ENCODE results near the gene ZNF75A. TPM values are rescaled to one million over a fixed set of nuclear protein-coding genes. Genes with fewer than 3 reads are reported as not detected.

The ZNF75A gene
- total RNA-seq (10 to 100 TPM; 50.9 to 66.3 TPM), polyA plus RNA-seq (ENCODE audit: insufficient read depth, low read depth, low replicate concordance) (29.5 TPM)
- long read RNA-seq, donor 1, transcript ZNF75A-206 (1 exons, 3,989 nt) = major isoform, 8 of 18 reads
- long read RNA-seq, donor 1, partial matches to known transcripts = 7 of 18 reads
- long read RNA-seq, donor 1, other reads (novel, unspliced or antisense) = 0 of 18 reads
- long read RNA-seq, donor 2, transcript ZNF75A-206 (1 exons, 3,989 nt) = major isoform, 6 of 7 reads
- long read RNA-seq, donor 2, partial matches to known transcripts = 0 of 7 reads
- long read RNA-seq, donor 2, other reads (novel, unspliced or antisense) = 0 of 7 reads

DNA sequence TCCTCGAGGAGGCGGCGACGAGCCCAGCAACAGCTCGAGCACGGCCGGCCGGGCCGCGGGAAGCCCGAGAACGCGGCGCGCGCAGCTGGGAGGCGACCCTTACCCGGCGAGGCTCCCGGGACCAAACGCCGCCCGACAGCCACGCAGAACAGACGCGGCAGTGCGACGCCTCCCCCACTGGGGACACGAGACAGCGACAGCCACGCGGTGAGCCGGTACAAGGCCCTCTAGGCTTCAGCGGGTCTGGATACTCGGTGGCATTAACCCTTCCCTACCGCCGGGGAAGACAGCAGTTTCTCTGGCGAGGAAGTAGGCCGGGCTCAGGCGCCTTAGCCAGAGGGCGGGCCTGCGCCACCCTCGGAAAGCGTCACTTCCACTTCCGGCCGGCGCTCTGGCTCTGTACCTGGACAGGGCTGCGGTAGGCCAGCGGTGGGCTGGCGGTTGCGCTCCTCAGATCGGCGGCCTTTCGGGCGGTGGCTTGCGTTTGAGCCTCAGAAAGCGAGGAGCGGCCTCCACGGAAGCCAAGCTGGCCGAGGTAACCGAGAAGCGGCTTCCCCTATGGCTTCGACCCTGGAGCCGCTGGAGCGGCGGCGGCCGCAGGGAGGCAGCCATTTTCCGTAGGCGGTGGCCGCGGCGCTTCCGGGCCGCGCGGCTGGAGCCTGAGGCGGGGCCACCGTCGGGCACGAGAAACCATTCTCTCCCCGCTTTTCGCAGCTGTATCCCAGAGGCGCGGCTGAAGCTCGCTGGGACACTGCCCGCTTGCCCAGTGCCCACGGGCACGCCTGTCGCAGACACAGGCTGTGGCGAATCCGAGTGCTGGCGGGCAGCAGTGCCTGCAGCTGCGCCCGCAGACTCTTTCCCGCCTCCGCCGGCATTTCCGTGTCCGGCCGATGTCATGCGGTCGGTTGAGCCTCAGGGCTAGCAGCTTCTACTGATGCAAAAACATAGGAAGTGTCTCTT is at the start of gene ZNF75A, which contains the start of gene TIGD7:
TSS of gene ZNF75A (plus strand) at position 389 of the 960 bp plus-strand sequence. CDS start 2,932 bp downstream, outside the sequence.
TSS of gene TIGD7 (minus strand) at position 322 of the 960 bp plus-strand sequence. CDS start 4,816 bp downstream, outside the sequence.
- Histone ChIP-seq H3K27me3 (no peaks in the 10 kb centered on the region), H3K9me3 (no peaks in the 10 kb centered on the region), H3K36me3 (ENCODE audit: low read depth, missing control alignments) (no peaks in the 10 kb centered on the region), H3K4me1 (peaks cover 9% of the 10 kb centered on the region), H3K4me3 (peak within 1 kb of the TSS; percentile 74 to 77), H3K27ac (peak within 1 kb of the TSS; percentile 75 to 85)
- TF ChIP-seq, protein P1, sequence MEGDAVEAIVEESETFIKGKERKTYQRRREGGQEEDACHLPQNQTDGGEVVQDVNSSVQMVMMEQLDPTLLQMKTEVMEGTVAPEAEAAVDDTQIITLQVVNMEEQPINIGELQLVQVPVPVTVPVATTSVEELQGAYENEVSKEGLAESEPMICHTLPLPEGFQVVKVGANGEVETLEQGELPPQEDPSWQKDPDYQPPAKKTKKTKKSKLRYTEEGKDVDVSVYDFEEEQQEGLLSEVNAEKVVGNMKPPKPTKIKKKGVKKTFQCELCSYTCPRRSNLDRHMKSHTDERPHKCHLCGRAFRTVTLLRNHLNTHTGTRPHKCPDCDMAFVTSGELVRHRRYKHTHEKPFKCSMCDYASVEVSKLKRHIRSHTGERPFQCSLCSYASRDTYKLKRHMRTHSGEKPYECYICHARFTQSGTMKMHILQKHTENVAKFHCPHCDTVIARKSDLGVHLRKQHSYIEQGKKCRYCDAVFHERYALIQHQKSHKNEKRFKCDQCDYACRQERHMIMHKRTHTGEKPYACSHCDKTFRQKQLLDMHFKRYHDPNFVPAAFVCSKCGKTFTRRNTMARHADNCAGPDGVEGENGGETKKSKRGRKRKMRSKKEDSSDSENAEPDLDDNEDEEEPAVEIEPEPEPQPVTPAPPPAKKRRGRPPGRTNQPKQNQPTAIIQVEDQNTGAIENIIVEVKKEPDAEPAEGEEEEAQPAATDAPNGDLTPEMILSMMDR (IDR thresholded peaks at IDR 0.05) = peak in 1 of 3 experiments; percentile 6
- peak; percentile 26 for TF ChIP-seq POLR2A (IDR thresholded peaks at IDR 0.05)
- peak; percentile 94 for DNase-seq
- WGBS, 2 donors = 0 to 1% methylated on average over 1 to 50 of the region's 103 CpGs
- intact Hi-C loops (cut with DNase I; ENCODE audit: low total_unique reads) = no loop called here

DNA sequence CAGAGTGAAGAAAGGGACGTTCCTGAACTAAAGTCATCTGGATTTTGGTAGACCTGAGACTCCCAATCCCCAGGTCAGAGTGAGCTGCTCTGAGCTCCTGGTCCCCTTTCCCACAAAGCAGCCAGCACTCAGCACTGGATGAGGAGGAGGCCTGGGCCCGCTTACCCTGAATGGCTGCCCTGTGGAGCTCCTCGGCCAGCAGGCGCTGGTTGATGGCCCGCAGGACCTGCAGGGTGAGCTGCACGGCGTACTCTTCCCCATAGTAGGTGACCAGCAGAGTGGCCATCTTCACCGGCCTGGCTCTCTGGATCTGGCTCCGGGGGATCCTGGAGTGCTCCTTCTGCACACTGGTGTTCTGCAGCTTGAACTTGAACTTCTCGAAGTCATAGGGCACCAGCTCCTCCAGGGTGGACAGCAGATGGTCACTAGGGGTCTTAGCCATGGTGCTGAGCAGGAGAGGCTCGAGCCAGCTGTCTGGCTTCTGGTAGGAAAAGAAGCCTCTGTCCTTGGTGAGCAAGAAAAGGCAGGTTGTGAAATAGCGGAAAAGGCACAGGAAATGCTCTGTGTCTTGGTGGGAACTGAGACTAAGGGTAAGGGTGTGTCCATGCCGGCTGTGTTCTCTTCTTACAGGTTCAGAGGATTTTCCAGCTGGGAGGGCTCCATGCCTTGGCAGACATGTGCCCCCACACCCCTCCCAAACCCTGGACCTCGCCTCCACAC is 49.0 kb upstream of the ZNF75A start, which contains the start of gene MEFV:
TSS of gene MEFV (minus strand) at position 488 of the 720 bp plus-strand sequence. CDS start at position 442, 46 bp downstream.
- Histone ChIP-seq H3K9me3 (no peaks in the 10 kb centered on the region), H3K4me1 (no peaks in the 10 kb centered on the region), H3K36me3 (ENCODE audit: low read depth, missing control alignments) (no peaks in the 10 kb centered on the region), H3K27ac (no peak within 1 kb of the TSS), H3K27me3 (no peaks in the 10 kb centered on the region), H3K4me3 (no peak within 1 kb of the TSS)
- WGBS, 2 donors = 78 to 81% methylated on average over 7 to 14 of the region's 14 CpGs
- TF ChIP-seq, protein P1 (IDR thresholded peaks at IDR 0.05) = no peak
- TF ChIP-seq POLR2A (IDR thresholded peaks at IDR 0.05) = no peak
- intact Hi-C loops (cut with DNase I; ENCODE audit: low total_unique reads) = no loop called here
- DNase-seq = no peak

DNA sequence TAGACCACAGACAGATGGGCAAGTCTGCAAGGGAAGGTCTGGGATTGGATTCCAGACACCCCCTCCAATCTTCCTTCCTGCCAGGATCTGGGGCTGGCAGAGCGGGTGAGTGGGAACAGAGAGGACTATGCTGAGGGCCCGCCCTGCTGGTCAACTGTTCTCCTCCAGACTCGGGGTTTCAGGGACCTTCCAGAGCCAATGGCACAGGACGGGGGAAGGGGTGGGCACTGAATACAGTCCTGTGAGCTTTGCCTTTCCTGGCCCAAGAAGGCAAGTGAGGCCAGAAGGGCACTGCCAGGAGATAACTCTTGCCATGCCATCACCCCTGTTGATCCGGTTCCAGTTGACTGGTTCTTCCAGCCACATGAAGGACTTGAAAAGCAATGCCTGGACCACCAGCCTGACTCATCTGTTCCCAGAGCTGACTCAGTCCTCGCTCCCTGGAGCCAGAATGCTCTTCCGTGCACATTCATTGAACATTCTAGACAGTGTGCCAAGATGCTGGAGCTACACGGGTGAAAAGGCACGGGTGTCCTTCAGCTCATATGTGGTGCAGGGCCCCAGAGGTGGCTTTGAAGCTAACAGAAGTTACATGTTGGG is 48.3 kb upstream of the ZNF75A start:
- TF ChIP-seq, protein P1 (IDR thresholded peaks at IDR 0.05) = no peak
- TF ChIP-seq POLR2A (IDR thresholded peaks at IDR 0.05) = no peak
- H3K4me1 ChIP-seq = no peaks in the 10 kb centered on the region
- H3K27me3 ChIP-seq = no peaks in the 10 kb centered on the region
- H3K36me3 ChIP-seq (ENCODE audit: low read depth, missing control alignments) = no peaks in the 10 kb centered on the region
- intact Hi-C loops (cut with DNase I; ENCODE audit: low total_unique reads) = no loop called here
- H3K4me3 ChIP-seq = no peak overlapping the region
- no peaks in the 10 kb centered on the region for H3K9me3 ChIP-seq
- DNase-seq = no peak
- WGBS, 2 donors = 85 to 89% methylated on average over 5 to 9 of the region's 9 CpGs
- H3K27ac ChIP-seq = no peak overlapping the region

DNA sequence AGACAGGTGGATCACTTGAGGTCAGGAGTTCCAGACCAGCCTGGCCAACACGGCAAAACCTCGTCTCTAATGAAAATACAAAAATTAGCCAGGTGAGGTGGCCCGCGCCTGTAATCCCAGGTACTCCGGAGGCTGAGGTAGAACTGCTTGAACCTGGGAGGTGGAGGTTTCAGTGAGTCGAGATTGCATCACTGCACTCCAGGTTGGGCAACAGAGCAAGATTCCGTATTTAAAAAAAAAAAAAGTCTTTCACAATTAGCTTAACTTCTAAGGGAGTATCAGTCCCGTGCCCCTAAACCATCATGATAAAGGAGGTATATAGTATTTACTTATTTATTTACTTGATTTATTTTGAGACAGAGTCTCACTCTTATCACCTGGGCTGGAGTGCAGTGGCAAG is 45.5 kb upstream of the ZNF75A start:
- Histone ChIP-seq H3K4me1 (peaks cover 5% of the 10 kb centered on the region), H3K9me3 (no peaks in the 10 kb centered on the region), H3K4me3 (no peak overlapping the region), H3K27ac (no peak overlapping the region), H3K36me3 (ENCODE audit: low read depth, missing control alignments) (no peaks in the 10 kb centered on the region), H3K27me3 (no peaks in the 10 kb centered on the region)
- DNase-seq = no peak
- TF ChIP-seq POLR2A (IDR thresholded peaks at IDR 0.05) = no peak
- TF ChIP-seq, protein P1 (IDR thresholded peaks at IDR 0.05) = no peak
- intact Hi-C loops (cut with DNase I; ENCODE audit: low total_unique reads) = no loop called here
- WGBS, 2 donors = 85 to 91% methylated on average over 8 of the region's 8 CpGs
